ENCODE measurements around the gene TOR4A.

GRCh38 chr9:137263506-137263905, 14.0 kb upstream of the TOR4A start:
- TF ChIP-seq GATAD2A (IDR thresholded peaks at IDR 0.05) (no peak), ZNF592 (IDR thresholded peaks at IDR 0.05) (no peak), SRSF9 (IDR thresholded peaks at IDR 0.05; ENCODE audit: borderline replicate concordance, low read depth, low read length) (no peak), CREB1 (IDR thresholded peaks at IDR 0.05) (no peak), CREB1 (CRISPR knock-in tag; IDR thresholded peaks at IDR 0.05) (no peak)
